Activated T-helper 1 cell treated with anti-CD3 and anti-CD28 coated beads, Interleukin-12 subunit alpha, Interleukin-12 subunit beta, Interleukin-2, Interleukin-4 antibody, amounts not matched to agents 30 ng/mL and 10 ng/mL and 1 ng/mL, durations not matched to agents 14 hours and 24 hours and 36 hours (primary cell): ENCODE measurements around the gene TBC1D5. TPM values are rescaled to one million over a fixed set of nuclear protein-coding genes. Genes with fewer than 3 reads are reported as not detected.
"Not testable (repeated sequence)": the region's sequence is repeated elsewhere in the genome, so short reads cannot be mapped to it uniquely, and the experiment has no call there.

ENCODE experiments used
- DNase-seq: peaks from one replicate; pipeline ENCODE4 v3.0.0; 2021; ENCODE audit warnings: low spot score
- H3K27ac Mint-ChIP-seq: one replicate; pipeline ENCODE4 v1.8.0; 2021; ENCODE audit warnings: mild to moderate bottlenecking, mixed read lengths
- H3K27me3 Mint-ChIP-seq: one replicate; pipeline ENCODE4 v1.8.0; 2022; ENCODE audit warnings: mild to moderate bottlenecking, moderate library complexity, mixed read lengths; ENCODE audit not compliant: insufficient read depth
- H3K36me3 Mint-ChIP-seq: one replicate; pipeline ENCODE4 v1.8.0; 2021; ENCODE audit warnings: low read depth, mixed read lengths
- H3K4me1 Mint-ChIP-seq: one replicate; pipeline ENCODE4 v1.8.0; 2021; ENCODE audit warnings: low read depth, mixed read lengths
- H3K4me3 Mint-ChIP-seq: one replicate; pipeline ENCODE4 v1.8.0; 2021; ENCODE audit warnings: mild to moderate bottlenecking, moderate library complexity, mixed read lengths
- H3K9me3 Mint-ChIP-seq: one replicate; pipeline ENCODE4 v1.8.0; 2021; ENCODE audit warnings: mixed read lengths
- intact Hi-C: fragments of 100-400 bp; cut with micrococcal nuclease; formaldehyde crosslinking; loops from one replicate; pipeline ENCODE4 v1.15.1; 2024
- total RNA-seq: library from RNA; stranded (reverse); gene quantifications from 2 replicates; pipeline ENCODE4 v1.2.3, GENCODE V29; 2022

Gene TBC1D5
- total RNA-seq, 1 donor from 2014 or later, result 31.4 TPM

DNA sequence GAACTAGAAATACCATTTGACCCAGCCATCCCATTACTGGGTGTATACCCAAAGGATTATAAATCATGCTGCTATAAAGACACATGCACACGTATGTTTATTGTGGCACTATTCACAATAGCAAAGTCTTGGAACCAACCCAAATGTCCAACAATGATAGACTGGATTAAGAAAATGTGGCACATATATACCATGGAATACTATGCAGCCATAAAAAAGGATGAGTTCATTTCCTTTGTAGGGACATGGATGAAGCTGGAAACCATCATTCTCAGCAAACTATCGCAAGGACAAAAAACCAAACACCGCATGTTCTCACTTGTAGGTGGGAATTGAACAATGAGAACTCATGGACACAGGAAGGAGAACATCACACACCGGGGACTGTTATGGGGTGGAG, 210.0 kb downstream of the TBC1D5 start:
- H3K4me3 Mint-ChIP-seq, H3K27ac Mint-ChIP-seq, intact Hi-C loops, H3K27me3 Mint-ChIP-seq, DNase-seq, H3K9me3 Mint-ChIP-seq, H3K4me1 Mint-ChIP-seq, H3K36me3 Mint-ChIP-seq: not testable (repeated sequence)

GRCh38 chr3:17529677-17530076, 212.8 kb downstream of the TBC1D5 start:
- intact Hi-C loops, result no loop called here
- no peak for DNase-seq
- H3K9me3 Mint-ChIP-seq, result no peaks in the 10 kb centered on the region
- H3K4me1 Mint-ChIP-seq, result no peaks in the 10 kb centered on the region
- no peaks in the 10 kb centered on the region for H3K27me3 Mint-ChIP-seq
- no peaks in the 10 kb centered on the region for H3K36me3 Mint-ChIP-seq
- no peak overlapping the region for H3K4me3 Mint-ChIP-seq
- H3K27ac Mint-ChIP-seq, result no peak overlapping the region

DNA sequence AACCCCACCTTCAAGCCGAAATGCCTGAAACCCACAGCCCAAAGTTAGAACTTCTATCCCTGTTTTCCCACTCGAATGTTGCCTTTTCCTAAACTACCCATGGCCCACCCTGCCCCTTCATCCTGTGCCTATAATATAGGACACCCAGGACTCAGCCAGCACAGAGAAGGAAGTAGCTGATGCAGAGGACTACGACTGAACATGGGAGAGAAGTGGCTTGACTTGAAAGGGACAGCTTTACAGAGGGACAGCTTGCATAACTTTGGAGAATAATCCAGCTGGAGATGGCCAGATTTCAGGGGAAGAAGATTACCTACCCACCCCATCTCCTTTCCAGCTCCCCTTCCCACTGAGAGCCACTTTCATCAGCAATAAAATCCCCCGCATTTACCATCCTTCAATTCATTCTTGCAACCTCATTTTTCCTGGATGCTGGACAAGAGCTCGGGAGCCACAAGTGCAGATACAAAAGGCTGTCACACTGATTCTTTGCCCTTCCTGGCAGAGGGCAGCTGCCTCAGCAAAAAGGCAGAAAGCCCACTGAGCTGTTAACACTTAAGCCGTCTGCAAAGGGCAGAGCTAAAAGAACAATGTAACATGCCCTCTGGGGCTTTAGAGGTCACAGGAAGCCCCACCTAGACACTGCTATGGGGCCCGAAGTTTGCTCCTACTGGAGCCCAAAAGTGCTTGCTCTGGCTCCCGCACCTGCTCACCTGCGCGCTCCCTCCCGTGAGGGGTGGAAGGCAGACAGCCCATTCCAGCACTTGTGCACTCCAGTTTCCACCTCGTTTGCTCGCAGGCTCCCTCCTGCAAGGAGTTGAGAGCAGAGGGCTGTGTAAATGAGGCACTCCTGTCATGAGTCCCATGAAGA, 224.0 kb downstream of the TBC1D5 start:
- no peak for DNase-seq
- H3K4me3 Mint-ChIP-seq, result no peak overlapping the region
- H3K36me3 Mint-ChIP-seq, result no peaks in the 10 kb centered on the region
- no peaks in the 10 kb centered on the region for H3K9me3 Mint-ChIP-seq
- H3K4me1 Mint-ChIP-seq, result no peaks in the 10 kb centered on the region
- no peak overlapping the region for H3K27ac Mint-ChIP-seq
- no peaks in the 10 kb centered on the region for H3K27me3 Mint-ChIP-seq
- intact Hi-C loops, result loop anchor here (10.0 kb wide), 1 partner anchor 166 kb away; no protein-coding TSS in a partner anchor

- no peak overlapping the region for H3K4me3 Mint-ChIP-seq
- no peak for DNase-seq
- H3K4me1 Mint-ChIP-seq, result no peaks in the 10 kb centered on the region
- H3K27ac Mint-ChIP-seq, result no peak overlapping the region
- intact Hi-C loops, result loop anchor here (10.0 kb wide), 1 partner anchor 169 kb away; no protein-coding TSS in a partner anchor
- H3K9me3 Mint-ChIP-seq, result no peaks in the 10 kb centered on the region
- H3K27me3 Mint-ChIP-seq, result no peaks in the 10 kb centered on the region
- H3K36me3 Mint-ChIP-seq, result no peaks in the 10 kb centered on the region
These were observed 226.8 kb downstream of the TBC1D5 start for GRCh38 chr3:17515445-17516234.

GRCh38 chr3:17514597-17514996, 227.8 kb downstream of the TBC1D5 start:
- no peak overlapping the region for H3K27ac Mint-ChIP-seq

DNA sequence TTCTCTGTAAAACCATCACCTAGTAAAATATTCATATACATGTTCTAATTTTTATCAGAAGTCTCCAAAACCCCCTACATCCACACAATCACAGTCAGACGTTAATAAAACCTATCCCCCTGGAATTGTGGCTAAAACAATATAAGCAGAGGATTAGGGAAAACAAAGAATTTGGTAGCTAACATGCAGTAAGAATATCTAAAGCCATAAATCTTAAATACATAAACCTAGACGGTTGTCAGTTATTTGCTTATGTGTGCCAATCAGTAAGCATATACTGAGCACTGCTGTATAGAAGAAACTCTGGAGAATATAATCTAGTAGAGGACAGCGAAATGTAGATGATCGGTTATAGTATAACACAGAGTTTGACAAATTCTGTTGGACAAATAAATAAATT, 232.2 kb downstream of the TBC1D5 start:
- DNase-seq, result no peak
- no peaks in the 10 kb centered on the region for H3K36me3 Mint-ChIP-seq
- no peaks in the 10 kb centered on the region for H3K4me1 Mint-ChIP-seq
- H3K4me3 Mint-ChIP-seq, result no peak overlapping the region
- H3K27ac Mint-ChIP-seq, result no peak overlapping the region
- no peaks in the 10 kb centered on the region for H3K27me3 Mint-ChIP-seq
- intact Hi-C loops, result loop anchor here (10.0 kb wide), 1 partner anchor 175 kb away; no protein-coding TSS in a partner anchor
- H3K9me3 Mint-ChIP-seq, result no peaks in the 10 kb centered on the region

More at GRCh38 chr3:17514597-17514996, 227.8 kb downstream of the TBC1D5 start:
- H3K36me3 Mint-ChIP-seq, result no peaks in the 10 kb centered on the region
- no peaks in the 10 kb centered on the region for H3K9me3 Mint-ChIP-seq
- intact Hi-C loops, result loop anchor here (10.0 kb wide), 1 partner anchor 170 kb away; no protein-coding TSS in a partner anchor
- H3K4me3 Mint-ChIP-seq, result no peak overlapping the region
- H3K4me1 Mint-ChIP-seq, result no peaks in the 10 kb centered on the region
- H3K27me3 Mint-ChIP-seq, result no peaks in the 10 kb centered on the region
- DNase-seq, result no peak

- intact Hi-C loops, result no loop called here
- DNase-seq, result no peak
- Mint-ChIP-seq H3K27me3 (no peaks in the 10 kb centered on the region), H3K9me3 (no peaks in the 10 kb centered on the region), H3K4me3 (no peak overlapping the region), H3K27ac (no peak overlapping the region), H3K36me3 (no peaks in the 10 kb centered on the region), H3K4me1 (no peaks in the 10 kb centered on the region)
These were observed 234.2 kb downstream of the TBC1D5 start for GRCh38 chr3:17508180-17508752.

DNA sequence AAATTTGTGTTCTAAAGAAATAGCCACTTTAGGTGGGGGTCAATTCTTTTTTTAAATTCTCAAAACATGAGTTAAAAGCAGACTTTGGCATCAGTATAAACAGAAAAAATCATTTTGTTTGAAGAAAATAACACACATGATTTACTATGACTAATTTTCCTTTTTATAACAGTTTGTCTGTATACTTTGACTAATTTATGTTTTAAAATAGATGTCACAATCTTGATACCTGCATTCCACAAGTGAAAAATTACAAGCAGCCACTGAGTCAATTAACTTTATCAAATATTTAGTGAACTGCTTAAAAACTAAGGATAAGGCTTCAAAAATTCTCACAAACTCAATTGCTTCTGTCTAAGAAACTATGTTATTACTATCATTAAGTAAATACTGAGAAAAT, 235.0 kb downstream of the TBC1D5 start:
- H3K27me3 Mint-ChIP-seq, result no peaks in the 10 kb centered on the region

GRCh38 chr3:17505856-17506255, 236.6 kb downstream of the TBC1D5 start:
- H3K4me1 Mint-ChIP-seq, result no peaks in the 10 kb centered on the region
- H3K4me3 Mint-ChIP-seq, result no peak overlapping the region
- H3K36me3 Mint-ChIP-seq, result no peaks in the 10 kb centered on the region
- H3K27me3 Mint-ChIP-seq, result no peaks in the 10 kb centered on the region
- no peaks in the 10 kb centered on the region for H3K9me3 Mint-ChIP-seq
- intact Hi-C loops, result no loop called here
- H3K27ac Mint-ChIP-seq, result no peak overlapping the region
- DNase-seq, result no peak

More for the DNA sequence above, 235.0 kb downstream of the TBC1D5 start:
- Mint-ChIP-seq H3K4me3 (no peak overlapping the region), H3K4me1 (no peaks in the 10 kb centered on the region), H3K9me3 (no peaks in the 10 kb centered on the region), H3K36me3 (no peaks in the 10 kb centered on the region), H3K27ac (no peak overlapping the region)
- no peak for DNase-seq
- intact Hi-C loops, result no loop called here

GRCh38 chr3:17501745-17502144, 240.7 kb downstream of the TBC1D5 start:
- Mint-ChIP-seq H3K4me1 (no peaks in the 10 kb centered on the region), H3K27me3 (no peaks in the 10 kb centered on the region), H3K27ac (no peak overlapping the region), H3K4me3 (no peak overlapping the region), H3K9me3 (no peaks in the 10 kb centered on the region), H3K36me3 (no peaks in the 10 kb centered on the region)
- intact Hi-C loops, result no loop called here
- DNase-seq, result no peak

DNA sequence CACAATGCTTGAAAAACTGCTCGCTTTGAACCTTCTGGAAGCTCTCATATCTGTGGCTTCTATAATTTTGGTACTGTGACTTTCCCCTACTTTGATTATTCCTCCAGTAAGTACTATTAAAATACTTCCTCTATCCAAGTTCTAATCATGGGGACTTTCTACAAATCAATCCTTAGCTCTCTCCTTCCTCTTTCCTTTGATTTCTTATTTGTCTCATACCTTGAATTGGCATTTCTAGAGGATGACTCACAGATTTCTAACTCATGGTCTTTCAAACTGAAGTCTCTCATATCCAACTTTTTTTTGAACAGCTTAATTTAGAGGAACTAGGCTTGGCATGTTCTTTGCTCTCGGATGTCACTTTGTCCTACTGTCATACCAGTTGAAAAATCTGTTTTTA, 241.8 kb downstream of the TBC1D5 start:
- DNase-seq, result no peak
- Mint-ChIP-seq H3K4me3 (no peak overlapping the region), H3K27me3 (no peaks in the 10 kb centered on the region), H3K9me3 (no peaks in the 10 kb centered on the region), H3K4me1 (no peaks in the 10 kb centered on the region), H3K27ac (no peak overlapping the region), H3K36me3 (no peaks in the 10 kb centered on the region)
- intact Hi-C loops, result no loop called here

- no peak for DNase-seq
- intact Hi-C loops, result no loop called here
These were observed 248.2 kb downstream of the TBC1D5 start for GRCh38 chr3:17494117-17494809.

More at GRCh38 chr3:17494117-17494809, 248.2 kb downstream of the TBC1D5 start:
- Mint-ChIP-seq H3K27ac (no peak overlapping the region), H3K4me1 (no peaks in the 10 kb centered on the region), H3K27me3 (no peaks in the 10 kb centered on the region), H3K4me3 (no peak overlapping the region), H3K9me3 (peaks cover 10% of the 10 kb centered on the region), H3K36me3 (peaks cover 2% of the 10 kb centered on the region)
